ENCODE data around the gene XRCC5. TPM values are rescaled to one million over a fixed set of nuclear protein-coding genes. Genes with fewer than 3 reads are reported as not detected.
A peak's percentile ranks its signal among the peaks of the same experiment; 100 is the strongest.

XRCC5 gene
- total and polyA plus RNA-seq, 2 donors (not counting 3 experiments of a cell fraction or from before 2014, with no cell fraction given) = 267 to 319 TPM

DNA sequence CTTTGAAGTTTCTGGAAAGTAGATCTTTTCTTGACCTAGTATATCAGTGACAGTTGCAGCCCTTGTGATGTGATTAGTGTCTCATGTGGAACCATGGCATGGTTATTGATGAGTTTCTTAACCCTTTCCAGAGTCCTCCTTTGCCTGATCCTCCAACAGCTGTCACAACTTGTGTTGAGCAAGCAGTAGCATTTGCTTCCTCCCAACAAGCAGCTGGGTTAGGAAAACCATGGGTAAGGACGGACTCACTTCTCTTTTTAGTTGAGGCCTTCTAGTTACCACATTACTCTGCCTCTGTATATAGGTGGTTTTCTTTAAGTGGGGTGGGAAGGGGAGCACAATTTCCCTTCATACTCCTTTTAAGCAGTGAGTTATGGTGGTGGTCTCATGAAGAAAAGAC, 96.3 kb downstream of the XRCC5 start:
- ChIA-PET POLR2A (no interaction called here), CTCF (no interaction called here)
- Histone ChIP-seq H3K36me3 (ENCODE audit: control insufficient read depth in 2 of 2, extremely low read depth in 1 of 2, insufficient read depth in 2 of 2, low read length in 2 of 2) (peaks cover 41 to 50% of the 10 kb centered on the region in 2 experiments), H2AFZ (ENCODE audit: low read depth, low read length) (no peak overlapping the region), H3K9me1 (replicated peaks; ENCODE audit: control insufficient read depth, extremely low read depth, insufficient read depth, low read length) (no peaks in the 10 kb centered on the region), H3K4me2 (ENCODE audit: insufficient read depth, low read length) (no peak overlapping the region), H3K4me1 (ENCODE audit: control insufficient read depth, extremely low read depth, insufficient read depth, low read length) (no peaks in the 10 kb centered on the region), H3K4me3 (replicated peaks in 1 of 3; ENCODE audit: insufficient read depth in 1 of 3, low read depth in 1 of 3, low read length in 3 of 3) (no peak overlapping the region), H3K27ac (ENCODE audit: insufficient read depth, low read depth, low read length) (no peak overlapping the region), H3K27me3 (ENCODE audit: control insufficient read depth in 2 of 2, insufficient read depth in 2 of 2, low read length in 2 of 2) (no peaks in the 10 kb centered on the region), H3K79me2 (ENCODE audit: control insufficient read depth, insufficient read depth, low read length) (no peaks in the 10 kb centered on the region), H3K9me3 (replicated peaks; ENCODE audit: control insufficient read depth, insufficient read depth, low read length) (no peaks in the 10 kb centered on the region), H3K9ac (replicated peaks; ENCODE audit: extremely low read depth, insufficient read depth, low read length) (no peak overlapping the region), H4K20me1 (replicated peaks; ENCODE audit: control insufficient read depth, extremely low read depth, insufficient read depth, low read length) (no peaks in the 10 kb centered on the region)
- dilution Hi-C loops (cut with MboI; ENCODE audit: extremely low pct_ligation_motif_present, low sequenced_read_pairs) (no loop called here), intact Hi-C loops (cut with micrococcal nuclease) (no loop called here)
- FAIRE-seq = no peak
- TF ChIP-seq, protein P1, sequence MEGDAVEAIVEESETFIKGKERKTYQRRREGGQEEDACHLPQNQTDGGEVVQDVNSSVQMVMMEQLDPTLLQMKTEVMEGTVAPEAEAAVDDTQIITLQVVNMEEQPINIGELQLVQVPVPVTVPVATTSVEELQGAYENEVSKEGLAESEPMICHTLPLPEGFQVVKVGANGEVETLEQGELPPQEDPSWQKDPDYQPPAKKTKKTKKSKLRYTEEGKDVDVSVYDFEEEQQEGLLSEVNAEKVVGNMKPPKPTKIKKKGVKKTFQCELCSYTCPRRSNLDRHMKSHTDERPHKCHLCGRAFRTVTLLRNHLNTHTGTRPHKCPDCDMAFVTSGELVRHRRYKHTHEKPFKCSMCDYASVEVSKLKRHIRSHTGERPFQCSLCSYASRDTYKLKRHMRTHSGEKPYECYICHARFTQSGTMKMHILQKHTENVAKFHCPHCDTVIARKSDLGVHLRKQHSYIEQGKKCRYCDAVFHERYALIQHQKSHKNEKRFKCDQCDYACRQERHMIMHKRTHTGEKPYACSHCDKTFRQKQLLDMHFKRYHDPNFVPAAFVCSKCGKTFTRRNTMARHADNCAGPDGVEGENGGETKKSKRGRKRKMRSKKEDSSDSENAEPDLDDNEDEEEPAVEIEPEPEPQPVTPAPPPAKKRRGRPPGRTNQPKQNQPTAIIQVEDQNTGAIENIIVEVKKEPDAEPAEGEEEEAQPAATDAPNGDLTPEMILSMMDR (IDR thresholded peaks at IDR 0.05; ENCODE audit: extremely low read depth in 1 of 2, insufficient read depth in 1 of 2, low read depth in 1 of 2, low read length in 2 of 2) = no peak
- TSS peak; percentile 47 for BruUV-seq (replicated peaks)
- DNase-seq (ENCODE audit: low read depth, low spot score) = no peak

DNA sequence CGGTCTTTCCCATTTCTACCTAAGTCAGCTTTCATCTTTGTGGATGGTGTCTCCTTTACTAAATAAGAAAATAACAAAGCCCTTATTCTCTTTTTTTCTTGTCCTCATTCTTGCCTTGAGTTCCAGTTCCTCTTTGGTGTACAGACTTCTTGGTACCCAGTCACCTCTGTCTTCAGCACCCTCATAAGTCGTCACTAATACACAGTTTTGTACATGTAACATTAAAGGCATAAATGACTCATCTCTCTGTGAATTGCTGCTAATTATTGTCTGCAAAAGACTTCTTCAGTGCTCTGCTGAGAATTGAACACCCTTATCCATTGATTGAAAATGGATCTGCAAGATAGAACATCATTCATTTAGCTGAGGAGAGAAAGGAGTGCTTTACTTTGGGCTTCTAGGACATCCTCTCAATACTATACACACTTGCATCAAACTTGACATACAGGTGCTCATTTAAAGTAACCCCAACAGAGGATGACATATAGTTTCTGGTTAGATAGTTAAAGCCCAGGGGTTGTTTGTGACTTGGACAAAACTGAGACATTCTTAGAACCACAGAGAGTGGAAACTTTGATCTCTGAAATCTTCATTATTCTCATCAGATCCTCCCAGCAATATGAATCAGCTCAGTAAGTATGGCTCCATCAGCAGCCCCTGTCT, 97.0 kb downstream of the XRCC5 start:
- H3K4me1 ChIP-seq (ENCODE audit: control insufficient read depth, extremely low read depth, insufficient read depth, low read length) = no peaks in the 10 kb centered on the region
- intact Hi-C loops (cut with micrococcal nuclease) = no loop called here
- dilution Hi-C loops (cut with MboI; ENCODE audit: extremely low pct_ligation_motif_present, low sequenced_read_pairs) = no loop called here
- no peaks in the 10 kb centered on the region for H4K20me1 ChIP-seq (replicated peaks; ENCODE audit: control insufficient read depth, extremely low read depth, insufficient read depth, low read length)
- H3K27ac ChIP-seq (ENCODE audit: insufficient read depth, low read depth, low read length) = no peak overlapping the region
- no peaks in the 10 kb centered on the region for H3K79me2 ChIP-seq (ENCODE audit: control insufficient read depth, insufficient read depth, low read length)
- H2AFZ ChIP-seq (ENCODE audit: low read depth, low read length) = no peak overlapping the region
- H3K9me1 ChIP-seq (replicated peaks; ENCODE audit: control insufficient read depth, extremely low read depth, insufficient read depth, low read length) = no peaks in the 10 kb centered on the region
- no peak overlapping the region for H3K9ac ChIP-seq (replicated peaks; ENCODE audit: extremely low read depth, insufficient read depth, low read length)
- H3K27me3 ChIP-seq (ENCODE audit: control insufficient read depth in 2 of 2, insufficient read depth in 2 of 2, low read length in 2 of 2) = no peaks in the 10 kb centered on the region
- DNase-seq (ENCODE audit: low read depth, low spot score) (no peak), FAIRE-seq (no peak)
- POLR2A ChIA-PET = no interaction called here
- BruUV-seq (replicated peaks) = no TSS peak
- no peak overlapping the region for H3K4me2 ChIP-seq (ENCODE audit: insufficient read depth, low read length)
- TF ChIP-seq, protein P1 (IDR thresholded peaks at IDR 0.05; ENCODE audit: extremely low read depth in 1 of 2, insufficient read depth in 1 of 2, low read depth in 1 of 2, low read length in 2 of 2) = no peak
- TF ChIP-seq POLR2A (IDR thresholded peaks at IDR 0.05; ENCODE audit: low read depth, low read length) (no peak), JUN (IDR thresholded peaks at IDR 0.05; ENCODE audit: borderline replicate concordance, insufficient read depth, insufficient read length, low read depth) (no peak), GATA2 (IDR thresholded peaks at IDR 0.05; ENCODE audit: insufficient read depth, insufficient read length, low read depth, low read length) (no peak), POLR2AphosphoS5 (IDR thresholded peaks at IDR 0.05; ENCODE audit: insufficient read depth, low read depth, low read length) (no peak), FOS (IDR thresholded peaks at IDR 0.05; ENCODE audit: borderline replicate concordance, insufficient read depth, low read length) (no peak), EZH2 (IDR thresholded peaks at IDR 0.05; ENCODE audit: borderline replicate concordance, low read depth, low read length, severe bottlenecking) (no peak), MYC (IDR thresholded peaks at IDR 0.05; ENCODE audit: low read depth, low read length) (no peak)
- TF ChIP-seq, protein P2, sequence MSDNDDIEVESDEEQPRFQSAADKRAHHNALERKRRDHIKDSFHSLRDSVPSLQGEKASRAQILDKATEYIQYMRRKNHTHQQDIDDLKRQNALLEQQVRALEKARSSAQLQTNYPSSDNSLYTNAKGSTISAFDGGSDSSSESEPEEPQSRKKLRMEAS (IDR thresholded peaks at IDR 0.05; ENCODE audit: insufficient read depth, insufficient read length) = no peak
- H3K4me3 ChIP-seq (replicated peaks in 1 of 3; ENCODE audit: insufficient read depth in 1 of 3, low read depth in 1 of 3, low read length in 3 of 3) = no peak overlapping the region
- CTCF ChIA-PET = no interaction called here
- H3K36me3 ChIP-seq (ENCODE audit: control insufficient read depth in 2 of 2, extremely low read depth in 1 of 2, insufficient read depth in 2 of 2, low read length in 2 of 2) = peaks cover 38 to 46% of the 10 kb centered on the region in 2 experiments
- H3K9me3 ChIP-seq (replicated peaks; ENCODE audit: control insufficient read depth, insufficient read depth, low read length) = no peaks in the 10 kb centered on the region

Data from endothelial cell of umbilical vein (primary cell).